HFFc6 (cell line): ENCODE data around the gene HSPA12A. TPM values are rescaled to one million over a fixed set of nuclear protein-coding genes. Genes with fewer than 3 reads are reported as not detected.

ENCODE experiments used
- DNase-seq: peaks from one replicate; pipeline ENCODE4 v3.0.0-alpha.2; 2018
- H3K27ac Mint-ChIP-seq: 2 replicates; pipeline ENCODE4 v1.8.0; 2020; ENCODE audit warnings: mild to moderate bottlenecking, mixed read lengths
- H3K27me3 Mint-ChIP-seq: 2 replicates; pipeline ENCODE4 v1.8.0; 2021; ENCODE audit warnings: mild to moderate bottlenecking, moderate library complexity, mixed read lengths; ENCODE audit not compliant: insufficient read depth
- H3K36me3 Mint-ChIP-seq: 2 replicates; pipeline ENCODE4 v1.8.0; 2021; ENCODE audit warnings: low read depth, mixed read lengths
- H3K4me1 Mint-ChIP-seq: 2 replicates; pipeline ENCODE4 v1.8.0; 2020; ENCODE audit warnings: low read depth, mixed read lengths
- H3K4me3 Mint-ChIP-seq: 2 replicates; pipeline ENCODE4 v1.8.0; 2020; ENCODE audit warnings: mild to moderate bottlenecking, moderate library complexity, mixed read lengths
- H3K9me3 Mint-ChIP-seq: 2 replicates; pipeline ENCODE4 v1.8.0; 2020; ENCODE audit warnings: mild to moderate bottlenecking, mixed read lengths
- CTCF ChIP-seq: fragments of 200-600 bp; sonication (generic); IDR thresholded peaks from 2 replicates; pipeline ENCODE4 v1.5.0; 2021; ENCODE audit warnings: antibody characterized with exemption, mild to moderate bottlenecking
- total RNA-seq, 6 experiments: library from RNA; stranded (reverse); fragmentation: NEBNext Ultra II Directional; extraction: Animal tissue kit (Norgen Biotek cat#: 25700); gene quantifications; 2 replicates in 1 of 6; 3 replicates in 5 of 6; pipeline ENCODE4 v1.2.3, GENCODE V29; 2021

HSPA12A gene
- total RNA-seq, 6 experiments from 2014 or later: 16.6 to 19.4 (median 17.7) TPM

GRCh38 chr10:116630020-116630419 lies 112.3 kb downstream of the HSPA12A start:
- peaks cover 19% of the 10 kb centered on the region for H3K27me3 Mint-ChIP-seq
- H3K4me3 Mint-ChIP-seq: no peak overlapping the region
- H3K36me3 Mint-ChIP-seq: no peaks in the 10 kb centered on the region
- DNase-seq: no peak
- H3K4me1 Mint-ChIP-seq: no peaks in the 10 kb centered on the region
- H3K9me3 Mint-ChIP-seq: no peaks in the 10 kb centered on the region
- no peak for TF ChIP-seq CTCF
- no peak overlapping the region for H3K27ac Mint-ChIP-seq

GRCh38 chr10:116629340-116629739 lies 113.0 kb downstream of the HSPA12A start:
- Mint-ChIP-seq H3K27me3 (peaks cover 19% of the 10 kb centered on the region), H3K36me3 (no peaks in the 10 kb centered on the region), H3K4me1 (no peaks in the 10 kb centered on the region), H3K4me3 (no peak overlapping the region), H3K9me3 (no peaks in the 10 kb centered on the region), H3K27ac (no peak overlapping the region)
- no peak for TF ChIP-seq CTCF
- DNase-seq: no peak

GRCh38 chr10:116627386-116627933 lies 114.9 kb downstream of the HSPA12A start:
- H3K27ac Mint-ChIP-seq: no peak overlapping the region
- peaks cover 17% of the 10 kb centered on the region for H3K27me3 Mint-ChIP-seq
- H3K4me3 Mint-ChIP-seq: no peak overlapping the region
- DNase-seq: no peak
- no peaks in the 10 kb centered on the region for H3K4me1 Mint-ChIP-seq
- H3K9me3 Mint-ChIP-seq: no peaks in the 10 kb centered on the region
- no peaks in the 10 kb centered on the region for H3K36me3 Mint-ChIP-seq
- TF ChIP-seq CTCF: peak; percentile 72

- no peak for DNase-seq
- Mint-ChIP-seq H3K4me3 (no peak overlapping the region), H3K4me1 (no peaks in the 10 kb centered on the region), H3K36me3 (no peaks in the 10 kb centered on the region), H3K27me3 (peaks cover 16% of the 10 kb centered on the region), H3K27ac (no peak overlapping the region), H3K9me3 (no peaks in the 10 kb centered on the region; the same call in 1 of the 2 replicates)
- no peak for TF ChIP-seq CTCF
Measured at GRCh38 chr10:116626815-116627214, 115.6 kb downstream of the HSPA12A start.

- peaks cover 15% of the 10 kb centered on the region for H3K27me3 Mint-ChIP-seq
- no peaks in the 10 kb centered on the region; the same call in 1 of the 2 replicates for H3K9me3 Mint-ChIP-seq
- TF ChIP-seq CTCF: no peak
- H3K36me3 Mint-ChIP-seq: no peaks in the 10 kb centered on the region
- H3K4me1 Mint-ChIP-seq: no peaks in the 10 kb centered on the region
- H3K27ac Mint-ChIP-seq: no peak overlapping the region
- DNase-seq: no peak
- no peak overlapping the region for H3K4me3 Mint-ChIP-seq
Measured at GRCh38 chr10:116625845-116626244, 116.5 kb downstream of the HSPA12A start.
